HepG2 (cell line): ENCODE measurements around the gene COASY. TPM values are rescaled to one million over a fixed set of nuclear protein-coding genes. Genes with fewer than 3 reads are reported as not detected.

Source experiments
- ASH2L ChIP-seq: fragments of 300-600, 200-600 bp; sonication (generic); IDR thresholded peaks from 2 replicates; pipeline ENCODE4 v1.7.0; 2017; ENCODE audit warnings: low read depth, mild to moderate bottlenecking, moderate library complexity, mixed read lengths, low read length; ENCODE audit not compliant: insufficient read length
- CENPBD1 ChIP-seq: sonication (generic); formaldehyde crosslinking; IDR thresholded peaks from 2 replicates; pipeline ENCODE4 v1.8.0; 2022; ENCODE audit warnings: missing genetic modification reagents, low read depth, mild to moderate bottlenecking, borderline replicate concordance
- FLYWCH1 ChIP-seq: sonication (generic); formaldehyde crosslinking; IDR thresholded peaks from 2 replicates; pipeline ENCODE4 v1.8.1; 2023; ENCODE audit warnings: mild to moderate bottlenecking, missing genetic modification reagents
- HNF1A ChIP-seq, 2 experiments: sonication (generic) in 1 of 2; formaldehyde crosslinking in 1 of 2; IDR thresholded peaks; 2 replicates each; pipeline versions ENCODE4 v1.4.0 to v1.6.1; 2016 to 2020; ENCODE audit warnings: borderline replicate concordance in 1 of 2, low read depth in 1 of 2, mild to moderate bottlenecking in 1 of 2, missing genetic modification reagents in 1 of 2
- LBX2 ChIP-seq: sonication (generic); formaldehyde crosslinking; IDR thresholded peaks from 2 replicates; pipeline ENCODE4 v1.5.0; 2020; ENCODE audit warnings: missing genetic modification reagents, mild to moderate bottlenecking, borderline replicate concordance
- NFIC ChIP-seq: IDR thresholded peaks from 2 replicates; pipeline ENCODE4 v1.6.1; 2012; ENCODE audit warnings: mild to moderate bottlenecking, low read length, inconsistent platforms
- NFKBIZ ChIP-seq: IDR thresholded peaks from 2 replicates; pipeline ENCODE4 v1.6.1; 2018; ENCODE audit warnings: missing genetic modification reagents, missing compliant biosample characterization
- NFRKB ChIP-seq: fragments of 450-650 bp; IDR thresholded peaks from 2 replicates; pipeline ENCODE4 v1.6.1; 2017
- PHF5A ChIP-seq: IDR thresholded peaks from one replicate; pipeline ENCODE4 v1.6.1; 2018; ENCODE audit warnings: low read depth, missing genetic modification reagents; ENCODE audit not compliant: unreplicated experiment
- SMAD1 ChIP-seq: sonication (generic); formaldehyde crosslinking; IDR thresholded peaks from 2 replicates; pipeline ENCODE4 v1.4.0; 2020; ENCODE audit warnings: missing genetic modification reagents, low read depth, mild to moderate bottlenecking, borderline replicate concordance
- SRSF4 ChIP-seq: fragments of 200-400 bp; formaldehyde crosslinking; IDR thresholded peaks from one replicate; pipeline ENCODE4 v1.6.1; 2018; ENCODE audit warnings: mild to moderate bottlenecking, low read depth, low read length, moderate library complexity; ENCODE audit not compliant: poor library complexity, severe bottlenecking
- U2AF2 ChIP-seq: fragments of 200-400 bp; formaldehyde crosslinking; IDR thresholded peaks from 2 replicates; pipeline ENCODE4 v1.6.1; 2017; ENCODE audit warnings: low read depth, mild to moderate bottlenecking, low read length
- ZBTB3 ChIP-seq: sonication (generic); formaldehyde crosslinking; IDR thresholded peaks from 2 replicates; pipeline ENCODE4 v1.4.0; 2020; ENCODE audit warnings: low read depth, mild to moderate bottlenecking, moderate library complexity, missing genetic modification reagents, borderline replicate concordance
- ZFP1 ChIP-seq: IDR thresholded peaks from 2 replicates; pipeline ENCODE4 v1.6.1; 2016
- ZFP82 ChIP-seq: sonication (generic); formaldehyde crosslinking; IDR thresholded peaks from 2 replicates; pipeline ENCODE4 v1.5.1; 2020; ENCODE audit warnings: mild to moderate bottlenecking, missing genetic modification reagents, borderline replicate concordance
- ZNF160 ChIP-seq: sonication (generic); formaldehyde crosslinking; IDR thresholded peaks from 2 replicates; pipeline ENCODE4 v1.8.0; 2022; ENCODE audit warnings: mild to moderate bottlenecking, inconsistent platforms, missing genetic modification reagents
- ZNF441 ChIP-seq: sonication (generic); formaldehyde crosslinking; IDR thresholded peaks from 2 replicates; pipeline ENCODE4 v1.7.0; 2021; ENCODE audit warnings: missing genetic modification reagents, borderline replicate concordance
- ZNF513 ChIP-seq: sonication (generic); formaldehyde crosslinking; conservative IDR thresholded peaks from 2 replicates; pipeline ENCODE4 v1.5.0; 2020; ENCODE audit warnings: missing genetic modification reagents
- ZNF556 ChIP-seq: sonication (generic); formaldehyde crosslinking; IDR thresholded peaks from 2 replicates; pipeline ENCODE4 v1.4.0; 2020; ENCODE audit warnings: mild to moderate bottlenecking, missing genetic modification reagents, borderline replicate concordance
- ZNF691 ChIP-seq: sonication (generic); formaldehyde crosslinking; IDR thresholded peaks from 2 replicates; pipeline ENCODE4 v1.4.0; 2020; ENCODE audit warnings: missing genetic modification reagents, low read depth, mild to moderate bottlenecking, borderline replicate concordance
- ZSCAN25 ChIP-seq: sonication (generic); formaldehyde crosslinking; IDR thresholded peaks from 2 replicates; pipeline ENCODE4 v1.8.0; 2022; ENCODE audit warnings: mild to moderate bottlenecking, missing genetic modification reagents
- polyA plus RNA-seq, 8 experiments: library from polyadenylated mRNA; depleted of rRNA in 3 of 8; stranded (reverse) in 7 of 8; unstranded in 1 of 8; fragments of >200 nt; fragmentation: Illumina TruSeq in 4 of 8; extraction: Trizol in 4 of 8; gene quantifications; 2 replicates each; pipeline versions ENCODE4 v1.2.1 to v1.2.3, GENCODE V29; 2011 to 2016; ENCODE audit warnings: low read depth in 4 of 8, missing spikeins in 1 of 8, mixed read lengths in 1 of 8; ENCODE audit not compliant: insufficient read depth in 1 of 8
- total RNA-seq, 5 experiments: library from RNA; depleted of rRNA; stranded (reverse); fragments of >200 nt; fragmentation: Illumina TruSeq; extraction: Trizol; gene quantifications; 2 replicates each; pipeline ENCODE4 v1.2.3, GENCODE V29; 2016; ENCODE audit warnings: low read depth in 1 of 5

COASY gene
- total and polyA plus RNA-seq, 2 of the 13 experiments (the other 11 are each of a cell fraction or from before 2014, with no cell fraction given) = 90.7 to 125 TPM

GRCh38 chr17:42564815-42565522, 3.0 kb downstream of the COASY start (continued):
- TF ChIP-seq ZNF160 (CRISPR knock-in tag) = peak; percentile 67; the same call in 1 of the 2 replicates
- peak; percentile 59; the same call in 1 of the 2 replicates for TF ChIP-seq ZFP1
- no peak; the same call in 1 of the 2 replicates for TF ChIP-seq SMAD1
- no peak for TF ChIP-seq HNF1A (IDR thresholded peaks at IDR 0.05; ENCODE audit: low read depth)
- no peak for TF ChIP-seq HNF1A (CRISPR knock-in tag; IDR thresholded peaks at IDR 0.05; ENCODE audit: borderline replicate concordance)
- no peak for TF ChIP-seq ZFP82
- TF ChIP-seq NFRKB = no peak
- peak; percentile 69 for TF ChIP-seq PHF5A (CRISPR knock-in tag)
- TF ChIP-seq FLYWCH1 = no peak
- TF ChIP-seq ASH2L = peak; percentile 87
- TF ChIP-seq ZSCAN25 (CRISPR knock-in tag) = no peak
- no peak for TF ChIP-seq ZNF556 (CRISPR knock-in tag)
- no peak; the same call in 1 of the 2 replicates for TF ChIP-seq LBX2 (CRISPR knock-in tag)
- no peak for TF ChIP-seq CENPBD1
- no peak for TF ChIP-seq ZBTB3
- no peak for TF ChIP-seq NFIC
- 0 out of 2 replicates have a peak, but pooled peaks have one; percentile 14 for TF ChIP-seq ZNF441 (CRISPR knock-in tag)
- no peak for TF ChIP-seq NFKBIZ
- no peak for TF ChIP-seq ZNF691 (CRISPR knock-in tag)
- no peak for TF ChIP-seq U2AF2
- TF ChIP-seq SRSF4 = no peak
- no peak for TF ChIP-seq ZNF513
